IMR-90 (cell line): ENCODE results near the gene NF1. TPM values are rescaled to one million over a fixed set of nuclear protein-coding genes. Genes with fewer than 3 reads are reported as not detected.

Experiments used
- ATAC-seq: fragments of 200-7000 bp; cut with Tn5 transposase; 2 replicates; pipeline ENCODE4 v1.9.1; 2020; ENCODE audit warnings: low read depth, mild to moderate bottlenecking, moderate library complexity
- BruUV-seq: library from RNA; stranded (reverse); fragments of 400-500 nt; replicated peaks from 2 replicates; lab custom pipeline; 2021; lab: Mats Ljungman, UMichigan
- CTCF ChIA-PET: fragments of 300-600 bp; formaldehyde crosslinking; extraction: SDS; loops from one replicate; lab custom pipeline; 2021; ENCODE audit warnings: antibody characterized with exemption; lab: Yijun Ruan, JAX
- POLR2A ChIA-PET: fragments of 300-600 bp; sonication (Branson Sonifier 250); formaldehyde crosslinking; loops from one replicate; lab custom pipeline; 2022; ENCODE audit warnings: antibody characterized with exemption; ENCODE audit not compliant: unreplicated experiment; lab: Charles Lee
- DNase-seq: peaks from one replicate; pipeline ENCODE4 v3.0.0; 2013
- H2AFZ ChIP-seq: replicated peaks from 2 replicates; pipeline ENCODE3; 2013; ENCODE audit warnings: low read length, mild to moderate bottlenecking; ENCODE audit not compliant: poor library complexity
- H2AK5ac ChIP-seq: 2 replicates; pipeline ENCODE4 v1.6.1; 2013; ENCODE audit warnings: low read depth, low read length, inconsistent platforms
- H2AK9ac ChIP-seq: replicated peaks from 2 replicates; pipeline ENCODE3; 2013; ENCODE audit warnings: mild to moderate bottlenecking, low read depth, low read length, moderate library complexity; ENCODE audit not compliant: poor library complexity
- H2BK120ac ChIP-seq: 2 replicates; pipeline ENCODE4 v1.6.1; 2013; ENCODE audit warnings: low read depth, low read length, inconsistent platforms
- H2BK15ac ChIP-seq: 3 replicates; pipeline ENCODE4 v1.6.1; 2013; ENCODE audit warnings: low read depth, low read length, inconsistent platforms
- H2BK20ac ChIP-seq: 2 replicates; pipeline ENCODE4 v1.6.1; 2013; ENCODE audit warnings: low read depth, mild to moderate bottlenecking, inconsistent platforms, low read length, moderate library complexity
- H2BK5ac ChIP-seq: 2 replicates; pipeline ENCODE4 v1.6.1; 2013; ENCODE audit warnings: mild to moderate bottlenecking, low read depth, low read length, inconsistent platforms; ENCODE audit not compliant: poor library complexity, severe bottlenecking
- H3K14ac ChIP-seq: replicated peaks from 2 replicates; pipeline ENCODE4 v1.6.1; 2013; ENCODE audit warnings: low read depth, low read length, inconsistent platforms
- H3K18ac ChIP-seq: 2 replicates; pipeline ENCODE4 v1.6.1; 2013; ENCODE audit warnings: low read depth, low read length, control low read depth
- H3K23ac ChIP-seq: 2 replicates; pipeline ENCODE4 v1.6.1; 2013; ENCODE audit warnings: low read depth, low read length, inconsistent platforms
- H3K27ac ChIP-seq: 2 replicates; pipeline ENCODE4 v1.5.1; 2013; ENCODE audit warnings: mild to moderate bottlenecking, control low read depth, low read length; ENCODE audit not compliant: insufficient read depth
- H3K27me3 ChIP-seq: 2 replicates; pipeline ENCODE4 v1.6.1; 2013; ENCODE audit warnings: low read length; ENCODE audit not compliant: control insufficient read depth, insufficient read depth
- H3K36me3 ChIP-seq: 2 replicates; pipeline ENCODE4 v1.6.1; 2013; ENCODE audit warnings: low read length, mixed read lengths; ENCODE audit not compliant: control insufficient read depth, insufficient read depth
- H3K4ac ChIP-seq: 2 replicates; pipeline ENCODE4 v1.6.1; 2013; ENCODE audit warnings: low read depth, low read length, inconsistent platforms
- H3K4me1 ChIP-seq: 2 replicates; pipeline ENCODE4 v1.6.1; 2013; ENCODE audit warnings: low read length, mixed read lengths; ENCODE audit not compliant: control insufficient read depth, insufficient read depth
- H3K4me2 ChIP-seq: 2 replicates; pipeline ENCODE4 v1.6.1; 2013; ENCODE audit warnings: low read depth, mild to moderate bottlenecking, control low read depth, low read length, moderate library complexity
- H3K4me3 ChIP-seq: 2 replicates; pipeline ENCODE4 v1.5.1; 2013; ENCODE audit warnings: low read depth, mild to moderate bottlenecking, control low read depth, low read length, moderate library complexity; ENCODE audit not compliant: insufficient read depth
- H3K56ac ChIP-seq: 2 replicates; pipeline ENCODE4 v1.6.1; 2013; ENCODE audit warnings: low read length, inconsistent platforms; ENCODE audit not compliant: insufficient read depth; ENCODE audit errors: extremely low read depth
- H3K79me1 ChIP-seq, 2 experiments: 2 replicates each; pipeline ENCODE4 v1.6.1; 2013; ENCODE audit warnings: low read length in 2 of 2, inconsistent platforms in 1 of 2, low read depth in 1 of 2
- H3K9ac ChIP-seq: 2 replicates; pipeline ENCODE4 v1.6.1; 2013; ENCODE audit warnings: low read depth, low read length, control low read depth
- H3K9me1 ChIP-seq: 2 replicates; pipeline ENCODE4 v1.6.1; 2013; ENCODE audit warnings: low read length, inconsistent platforms; ENCODE audit not compliant: insufficient read depth
- H3K9me3 ChIP-seq: 2 replicates; pipeline ENCODE4 v1.6.1; 2013; ENCODE audit warnings: low read length; ENCODE audit not compliant: control insufficient read depth, insufficient read depth
- H4K20me1 ChIP-seq: 2 replicates; pipeline ENCODE4 v1.6.1; 2013; ENCODE audit warnings: low read length, inconsistent platforms; ENCODE audit not compliant: insufficient read depth
- H4K5ac ChIP-seq: 2 replicates; pipeline ENCODE4 v1.6.1; 2013; ENCODE audit warnings: mild to moderate bottlenecking, low read depth, low read length, control low read depth
- H4K8ac ChIP-seq, 2 experiments: 2 replicates each; pipeline ENCODE4 v1.6.1; 2013; ENCODE audit warnings: low read depth in 2 of 2, low read length in 2 of 2, control low read depth in 1 of 2, inconsistent platforms in 1 of 2
- H4K91ac ChIP-seq: 2 replicates; pipeline ENCODE4 v1.6.1; 2013; ENCODE audit warnings: low read depth, low read length, inconsistent platforms; ENCODE audit not compliant: insufficient read depth
- CEBPB ChIP-seq: IDR thresholded peaks from 2 replicates; pipeline ENCODE4 v1.6.1; 2012; ENCODE audit warnings: low read depth, low read length, improper control_type of control experiment
- SMC3 ChIP-seq: fragments of 150-350 bp; IDR thresholded peaks from 2 replicates; pipeline ENCODE4 v1.6.1; 2016; ENCODE audit warnings: low read depth, mild to moderate bottlenecking, antibody characterized with exemption, low read length, moderate library complexity
- WGBS, 2 experiments: methylation state at CpG; one replicate each; pipeline versions ENCODE4 v1.1.5 to v1.1.7; 2013; ENCODE audit warnings: missing lambda C conversion rate in 2 of 2; ENCODE audit not compliant: insufficient read length in 1 of 2; ENCODE audit errors: extremely low coverage in 2 of 2; 5-methylcytosine and 5-hydroxymethylcytosine counted together
- dilution Hi-C: fragments of 300-500 bp; cut with HindIII; formaldehyde crosslinking; loops from one replicate; pipeline ENCODE4 v1.14.3; 2018; ENCODE audit warnings: low sequenced_read_pairs; ENCODE audit not compliant: unreplicated experiment
- in situ Hi-C: fragments of 300-500 bp; cut with MboI; formaldehyde crosslinking; loops from 3 replicates; pipeline ENCODE4 v1.14.3; 2019; ENCODE audit warnings: low sequenced_read_pairs, inconsistent platforms, mixed read lengths
- intact Hi-C: fragments of 100-400 bp; cut with micrococcal nuclease; formaldehyde crosslinking; loops from 2 replicates; pipeline ENCODE4 v1.10.0; 2022
- polyA plus RNA-seq, 3 experiments: library from polyadenylated mRNA; depleted of rRNA; stranded (reverse); fragments of >200 nt; gene quantifications; 2 replicates each; pipeline ENCODE4 v1.2.3, GENCODE V29; 2012; ENCODE audit warnings: low replicate concordance in 1 of 3
- total RNA-seq: library from RNA; depleted of rRNA; stranded (reverse); fragments of >200 nt; gene quantifications from 2 replicates; pipeline ENCODE4 v1.2.3, GENCODE V29; 2012

The NF1 gene
- total and polyA plus RNA-seq, 2 of the 4 experiments (the other 2 are of a cell fraction) = 17.9 to 48.6 TPM

GRCh38 chr17:31274252-31274651 lies 179.5 kb downstream of the NF1 start:
- Histone ChIP-seq H3K9me3 (no peaks in the 10 kb centered on the region), H3K23ac (peak overlapping the region; percentile 14; the same call in 1 of the 2 replicates), H4K20me1 (no peaks in the 10 kb centered on the region), H3K27ac (peak overlapping the region; percentile 63; the same call in 1 of the 2 replicates), H4K91ac (no peak overlapping the region), H2AK5ac (no peak overlapping the region), H3K14ac (peak overlapping the region; percentile 74), H2BK15ac (no peak overlapping the region), H3K27me3 (no peaks in the 10 kb centered on the region), H3K4ac (peak overlapping the region; percentile 53; the same call in 1 of the 2 replicates), H3K4me3 (no peak overlapping the region), H4K8ac (peak overlapping the region in 1 of 2 experiments; percentile 65; a peak in 1 of 4 replicates), H2BK120ac (peak overlapping the region; percentile 75), H2BK5ac (peak overlapping the region; percentile 92), H3K56ac (no peak overlapping the region), H4K5ac (peak overlapping the region; percentile 45; the same call in 1 of the 2 replicates), H3K4me1 (peaks cover 2% of the 10 kb centered on the region), H2AFZ (no peak overlapping the region), H3K9me1 (peaks cover 15% of the 10 kb centered on the region; the same call in 1 of the 2 replicates), H3K79me1 (peaks cover 9 to 29% of the 10 kb centered on the region in 2 experiments), H3K36me3 (peaks cover 12% of the 10 kb centered on the region), H3K9ac (no peak overlapping the region), H3K18ac (peak overlapping the region; percentile 79; the same call in 1 of the 2 replicates), H3K4me2 (no peak overlapping the region; the same call in 1 of the 2 replicates), H2AK9ac (no peak overlapping the region), H2BK20ac (peak overlapping the region; percentile 50; the same call in 1 of the 2 replicates)
- ATAC-seq (peak; percentile 16; the same call in 1 of the 2 replicates), DNase-seq (peak; percentile 63)
- dilution Hi-C loops = no loop called here
- in situ Hi-C loops = no loop called here
- CTCF ChIA-PET = no interaction called here
- WGBS, 2 experiments = no CpG with 5 or more reads among the region's 2 CpGs
- POLR2A ChIA-PET = no interaction called here
- no TSS peak for BruUV-seq
- TF ChIP-seq CEBPB (peak; percentile 85), SMC3 (no peak)
- intact Hi-C loops = no loop called here
